D721Med (cell line): ENCODE measurements around the gene SYT9.

ENCODE experiments used
- DNase-seq: peaks from one replicate; pipeline ENCODE4 v3.0.0; 2011; ENCODE audit warnings: low spot score; ENCODE audit not compliant: insufficient read length
- FAIRE-seq: peaks from 2 replicates; lab custom pipeline; 2011; peaks lifted over from hg19 to GRCh38; lab: Jason Lieb, UNC
- CTCF ChIP-seq: IDR thresholded peaks from 2 replicates; pipeline ENCODE4 v1.5.1; 2012; ENCODE audit warnings: mild to moderate bottlenecking, control low read depth; ENCODE audit not compliant: insufficient read depth; ENCODE audit errors: missing control alignments

The SYT9 gene

GRCh38 chr11:7351228-7351627, 99.5 kb downstream of the SYT9 start:
- no peak for TF ChIP-seq CTCF
- DNase-seq (no peak), FAIRE-seq (no peak)

- TF ChIP-seq CTCF, result peak; percentile 32
- FAIRE-seq, result no peak
- DNase-seq, result no peak
Measured at GRCh38 chr11:7353100-7353499, 101.4 kb downstream of the SYT9 start.

- TF ChIP-seq CTCF, result no peak
- no peak for DNase-seq
- FAIRE-seq, result no peak
Measured at GRCh38 chr11:7364660-7365059, 113.0 kb downstream of the SYT9 start.

GRCh38 chr11:7367803-7368202, 116.1 kb downstream of the SYT9 start:
- DNase-seq (no peak), FAIRE-seq (no peak)
- no peak for TF ChIP-seq CTCF

GRCh38 chr11:7376386-7376785, 124.7 kb downstream of the SYT9 start:
- FAIRE-seq, result no peak

GRCh38 chr11:7381937-7382336, 130.2 kb downstream of the SYT9 start:
- no peak for FAIRE-seq

More at GRCh38 chr11:7376386-7376785, 124.7 kb downstream of the SYT9 start:
- DNase-seq, result no peak
- no peak for TF ChIP-seq CTCF

More at GRCh38 chr11:7381937-7382336, 130.2 kb downstream of the SYT9 start:
- DNase-seq, result no peak
- TF ChIP-seq CTCF, result no peak
